ENCODE data around the gene CSHL1. TPM values are rescaled to one million over a fixed set of nuclear protein-coding genes. Genes with fewer than 3 reads are reported as not detected.

Gene CSHL1
- total and polyA plus RNA-seq, 9 of the 15 experiments (the other 6 are each of a cell fraction or from before 2014, with no cell fraction given): not detected

DNA sequence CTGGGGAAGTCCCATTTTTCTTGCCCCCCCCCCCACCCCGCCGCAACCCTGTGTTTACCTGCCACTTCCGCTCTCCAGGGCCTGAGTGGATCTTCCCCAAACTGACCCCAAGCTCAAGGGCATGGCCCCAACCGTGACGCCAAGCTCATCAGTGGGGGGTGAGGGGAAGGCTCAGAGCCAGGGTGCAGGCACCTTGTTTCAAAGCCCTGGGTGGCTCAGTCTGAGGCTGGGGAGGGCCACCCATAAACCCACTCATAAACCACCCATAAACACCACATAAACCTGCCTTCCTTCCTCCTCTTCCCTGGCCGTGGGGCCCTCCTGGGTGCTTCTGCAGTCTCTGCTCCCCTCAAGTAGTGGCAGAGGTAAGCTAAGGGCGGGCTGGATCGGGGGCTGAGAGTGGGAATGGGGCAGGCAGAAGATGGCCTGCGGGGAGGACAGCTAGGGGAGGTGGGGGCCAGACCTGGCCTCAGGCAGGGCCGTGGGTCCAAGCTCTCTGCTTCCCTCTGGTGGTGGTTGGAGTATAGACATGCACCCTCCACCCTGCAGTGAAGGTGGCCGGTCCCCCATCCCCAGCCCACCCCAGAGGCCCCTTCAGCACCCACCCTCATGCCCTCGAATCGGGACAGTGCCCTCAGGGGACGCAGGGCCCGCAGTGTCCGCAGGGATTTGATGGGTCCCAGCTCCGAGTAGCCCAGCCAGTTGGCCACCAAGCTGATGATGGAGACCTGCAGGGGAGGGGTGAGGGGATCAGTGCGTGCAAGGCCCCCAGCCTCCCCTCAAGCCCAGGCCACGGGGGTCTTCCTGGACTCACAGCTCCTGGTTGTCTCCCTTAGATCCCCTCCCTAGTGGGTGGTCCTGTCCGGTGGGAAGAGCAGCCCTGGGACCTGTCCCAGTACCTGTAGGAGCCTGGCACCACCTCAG lies 35.6 kb upstream of the CSHL1 start (continued):
- TF ChIP-seq USF1 (CRISPR knock-in tag; IDR thresholded peaks at IDR 0.05) (peak; percentile 21; the same call in 1 of the 2 replicates), TFAP4 (CRISPR knock-in tag; IDR thresholded peaks at IDR 0.05; ENCODE audit: borderline replicate concordance) (0 out of 2 replicates have a peak, but pooled peaks have one; percentile 39), ATF3 (IDR thresholded peaks at IDR 0.05) (peak; percentile 29; the same call in 1 of the 2 replicates), ATF3 (CRISPR knock-in tag; conservative IDR thresholded peaks at IDR 0.05) (no peak), GABPB1 (CRISPR knock-in tag; IDR thresholded peaks at IDR 0.05) (peak; percentile 9; the same call in 1 of the 2 replicates), ZNF830 (CRISPR knock-in tag; IDR thresholded peaks at IDR 0.05) (no peak), E2F1 (CRISPR knock-in tag; IDR thresholded peaks at IDR 0.05) (no peak), ZNF184 (CRISPR knock-in tag; IDR thresholded peaks at IDR 0.05) (no peak)
- TF ChIP-seq, protein P1, sequence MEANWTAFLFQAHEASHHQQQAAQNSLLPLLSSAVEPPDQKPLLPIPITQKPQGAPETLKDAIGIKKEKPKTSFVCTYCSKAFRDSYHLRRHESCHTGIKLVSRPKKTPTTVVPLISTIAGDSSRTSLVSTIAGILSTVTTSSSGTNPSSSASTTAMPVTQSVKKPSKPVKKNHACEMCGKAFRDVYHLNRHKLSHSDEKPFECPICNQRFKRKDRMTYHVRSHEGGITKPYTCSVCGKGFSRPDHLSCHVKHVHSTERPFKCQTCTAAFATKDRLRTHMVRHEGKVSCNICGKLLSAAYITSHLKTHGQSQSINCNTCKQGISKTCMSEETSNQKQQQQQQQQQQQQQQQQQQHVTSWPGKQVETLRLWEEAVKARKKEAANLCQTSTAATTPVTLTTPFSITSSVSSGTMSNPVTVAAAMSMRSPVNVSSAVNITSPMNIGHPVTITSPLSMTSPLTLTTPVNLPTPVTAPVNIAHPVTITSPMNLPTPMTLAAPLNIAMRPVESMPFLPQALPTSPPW (CRISPR knock-in tag; IDR thresholded peaks at IDR 0.05): peak; percentile 42
- TF ChIP-seq, protein P2, sequence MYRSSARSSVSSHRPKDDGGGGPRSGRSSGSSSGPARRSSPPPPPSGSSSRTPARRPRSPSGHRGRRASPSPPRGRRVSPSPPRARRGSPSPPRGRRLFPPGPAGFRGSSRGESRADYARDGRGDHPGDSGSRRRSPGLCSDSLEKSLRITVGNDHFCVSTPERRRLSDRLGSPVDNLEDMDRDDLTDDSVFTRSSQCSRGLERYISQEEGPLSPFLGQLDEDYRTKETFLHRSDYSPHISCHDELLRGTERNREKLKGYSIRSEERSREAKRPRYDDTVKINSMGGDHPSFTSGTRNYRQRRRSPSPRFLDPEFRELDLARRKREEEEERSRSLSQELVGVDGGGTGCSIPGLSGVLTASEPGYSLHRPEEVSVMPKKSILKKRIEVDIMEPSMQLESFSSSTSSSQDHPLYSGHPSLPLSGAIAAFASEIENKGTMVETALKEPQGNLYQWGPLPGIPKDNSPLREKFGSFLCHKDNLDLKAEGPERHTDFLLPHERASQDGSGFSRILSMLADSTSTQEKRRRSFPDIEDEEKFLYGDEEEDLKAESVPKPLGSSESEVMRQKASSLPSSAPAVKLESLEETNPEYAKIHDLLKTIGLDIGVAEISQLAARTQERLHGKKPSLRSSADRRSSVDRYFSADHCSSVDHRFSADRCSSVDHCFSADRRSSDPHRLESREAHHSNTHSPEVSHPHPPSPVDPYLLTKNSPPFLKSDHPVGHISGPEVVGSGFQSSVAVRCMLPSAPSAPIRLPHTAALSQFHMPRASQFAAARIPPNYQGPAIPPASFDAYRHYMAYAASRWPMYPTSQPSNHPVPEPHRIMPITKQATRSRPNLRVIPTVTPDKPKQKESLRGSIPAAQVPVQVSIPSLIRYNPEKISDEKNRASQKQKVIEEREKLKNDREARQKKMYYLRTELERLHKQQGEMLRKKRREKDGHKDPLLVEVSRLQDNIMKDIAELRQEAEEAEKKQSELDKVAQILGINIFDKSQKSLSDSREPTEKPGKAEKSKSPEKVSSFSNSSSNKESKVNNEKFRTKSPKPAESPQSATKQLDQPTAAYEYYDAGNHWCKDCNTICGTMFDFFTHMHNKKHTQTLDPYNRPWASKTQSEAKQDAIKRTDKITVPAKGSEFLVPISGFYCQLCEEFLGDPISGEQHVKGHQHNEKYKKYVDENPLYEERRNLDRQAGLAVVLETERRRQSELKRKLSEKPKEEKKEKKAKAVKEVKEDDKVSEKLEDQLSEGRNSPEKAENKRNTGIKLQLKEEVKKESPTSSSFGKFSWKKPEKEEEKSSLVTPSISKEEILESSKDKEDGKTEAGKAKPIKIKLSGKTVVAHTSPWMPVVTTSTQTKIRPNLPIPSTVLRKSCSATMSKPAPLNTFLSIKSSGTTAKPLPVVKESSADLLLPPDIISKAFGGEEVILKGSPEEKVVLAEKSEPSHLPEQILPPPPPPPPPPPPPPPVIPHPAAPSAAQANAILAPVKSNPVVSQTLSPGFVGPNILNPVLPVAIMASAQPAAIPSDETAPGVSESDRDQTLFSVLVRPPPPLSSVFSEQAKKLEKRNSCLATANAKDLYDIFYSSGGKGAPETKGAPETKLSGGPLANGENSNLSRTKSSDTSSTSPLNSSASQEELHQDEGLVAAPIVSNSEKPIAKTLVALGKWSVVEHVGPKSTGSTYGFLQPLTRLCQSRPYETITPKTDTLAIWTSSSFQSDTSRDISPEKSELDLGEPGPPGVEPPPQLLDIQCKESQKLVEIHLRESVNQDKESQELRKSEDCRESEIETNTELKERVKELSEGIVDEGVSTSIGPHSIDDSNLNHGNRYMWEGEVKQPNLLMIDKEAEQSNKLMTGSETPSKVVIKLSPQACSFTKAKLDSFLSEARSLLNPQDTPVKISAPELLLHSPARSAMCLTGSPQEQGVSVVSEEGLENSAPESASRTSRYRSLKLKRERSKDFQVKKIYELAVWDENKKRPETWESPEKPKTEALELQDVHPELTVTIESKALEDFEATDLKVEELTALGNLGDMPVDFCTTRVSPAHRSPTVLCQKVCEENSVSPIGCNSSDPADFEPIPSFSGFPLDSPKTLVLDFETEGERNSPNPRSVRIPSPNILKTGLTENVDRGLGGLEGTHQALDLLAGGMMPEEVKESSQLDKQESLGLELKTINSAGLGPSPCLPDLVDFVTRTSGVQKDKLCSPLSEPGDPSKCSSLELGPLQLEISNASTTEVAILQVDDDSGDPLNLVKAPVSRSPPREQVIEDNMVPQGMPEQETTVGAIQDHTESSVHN (IDR thresholded peaks at IDR 0.05; ENCODE audit: borderline replicate concordance in 1 of 2, low read depth in 1 of 2): no peak

Data from K562 (cell line).